Stimulated activated CD4-positive, alpha-beta T cell treated with anti-CD3 and anti-CD28 coated beads, Interleukin-2, amount 100 ng/mL, for 24 hours (primary cell): ENCODE results near the gene DPH1.
A peak's percentile ranks its signal among the peaks of the same experiment; 100 is the strongest.
"Not testable (repeated sequence)": the region's sequence is repeated elsewhere in the genome, so short reads cannot be mapped to it uniquely, and the experiment has no call there.

Experiments used
- DNase-seq, 2 donors: peaks; one replicate each; pipeline ENCODE4 v3.0.0-alpha.2; 2020

DPH1 gene

DNA sequence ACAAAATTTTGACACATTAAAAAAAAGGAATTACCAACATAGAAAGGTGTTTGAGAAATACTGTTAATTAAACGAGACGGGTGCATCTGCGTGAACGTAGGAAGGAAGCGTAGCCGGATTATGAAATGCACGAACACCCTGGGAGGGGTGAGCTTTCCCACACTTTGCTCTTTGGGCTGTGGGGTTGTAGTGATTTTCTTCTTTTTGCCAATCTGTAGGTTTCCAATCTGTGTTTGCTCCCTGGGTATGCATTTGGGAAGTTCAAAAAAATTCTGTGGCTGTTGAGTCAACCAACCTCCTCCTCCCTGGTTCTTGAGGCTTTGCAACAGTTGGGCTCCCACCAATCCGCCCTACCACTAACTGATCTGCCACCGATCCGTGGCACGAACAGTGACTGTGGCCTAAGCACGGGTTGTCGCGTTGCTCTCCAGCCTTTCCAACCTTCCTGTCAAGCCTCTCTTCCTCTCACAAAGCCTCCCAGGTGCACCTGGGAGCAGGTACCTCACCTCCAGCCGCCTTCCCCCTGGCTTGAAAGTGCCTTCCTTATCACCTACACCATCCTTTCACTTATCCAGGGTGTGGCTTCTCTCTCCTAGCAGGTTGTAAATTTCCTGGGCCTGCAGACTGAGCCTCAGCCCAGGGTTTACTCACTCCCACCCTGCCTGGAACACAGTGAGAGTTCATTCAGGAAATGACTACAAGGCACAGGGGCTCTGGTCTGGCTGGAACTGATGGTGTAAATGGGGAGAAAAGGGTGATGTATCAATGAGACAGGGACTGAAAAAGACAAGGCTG lies 21.4 kb upstream of the DPH1 start:
- DNase-seq = no peak

DNA sequence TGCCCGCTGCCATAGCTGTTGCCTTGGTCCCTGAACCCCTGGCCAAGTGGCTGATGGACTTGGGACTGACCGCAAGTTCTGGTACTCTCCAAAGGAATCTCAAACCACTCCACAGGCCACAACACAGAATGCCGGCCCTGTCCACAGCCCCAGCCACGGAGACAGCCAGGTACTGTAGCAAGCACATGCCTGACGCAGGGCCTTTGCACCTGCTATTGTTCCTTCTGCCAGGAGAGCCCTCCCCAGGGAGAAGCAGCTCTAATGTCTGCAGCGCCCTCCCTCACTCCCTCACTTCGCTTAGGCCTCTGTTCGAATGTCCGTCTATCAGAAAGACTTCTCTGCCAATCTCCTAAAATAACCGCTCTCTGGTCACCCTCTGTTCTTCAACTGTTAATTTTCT lies 20.2 kb upstream of the DPH1 start:
- DNase-seq = no peak

DNA sequence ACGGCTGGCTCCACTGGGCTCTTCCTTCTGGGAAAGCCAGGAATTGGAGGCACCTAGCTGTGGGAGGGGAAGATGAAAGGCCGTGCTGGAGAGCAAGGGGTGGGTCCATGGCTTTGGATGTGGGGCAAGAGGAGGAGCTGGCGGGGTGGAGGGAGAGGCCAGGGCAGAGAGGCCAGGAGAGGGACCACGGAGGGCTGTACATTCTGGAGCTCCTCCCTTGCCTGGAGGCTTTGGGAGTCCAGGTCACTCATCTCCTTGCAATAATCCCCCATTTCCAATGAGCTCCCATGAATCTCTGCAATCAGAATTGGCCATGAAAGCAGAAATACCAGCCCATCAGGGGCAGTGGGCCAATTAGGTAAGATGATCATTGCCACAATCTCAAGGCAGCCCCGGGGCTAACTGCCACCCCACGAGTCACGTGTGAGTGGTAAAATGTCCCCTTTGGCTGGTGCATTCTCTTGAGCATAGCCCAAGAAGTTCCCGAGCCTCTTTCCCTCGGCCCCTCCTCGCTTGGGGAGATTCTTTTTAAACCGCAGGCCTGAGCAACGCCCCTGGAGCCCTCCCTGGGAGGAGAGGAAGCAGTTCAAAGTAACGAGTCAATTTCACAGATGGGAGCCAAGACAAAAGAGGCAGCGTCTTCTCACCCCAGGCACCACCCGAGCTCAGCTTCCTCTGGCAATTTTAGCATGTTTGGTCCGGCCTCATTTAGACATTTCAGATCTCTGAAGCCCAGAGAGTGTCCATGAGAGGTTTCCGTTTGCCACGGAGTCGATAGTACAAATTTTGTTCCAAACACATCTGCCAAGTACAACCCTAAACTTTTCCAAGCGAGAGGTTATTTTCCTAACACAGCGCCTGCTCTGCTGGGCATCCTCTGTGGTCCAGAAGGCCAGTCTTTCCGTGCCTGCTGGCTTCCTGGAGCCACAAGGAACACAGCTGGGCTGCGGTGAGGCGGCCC lies 18.3 kb upstream of the DPH1 start:
- no peak for DNase-seq

DNA sequence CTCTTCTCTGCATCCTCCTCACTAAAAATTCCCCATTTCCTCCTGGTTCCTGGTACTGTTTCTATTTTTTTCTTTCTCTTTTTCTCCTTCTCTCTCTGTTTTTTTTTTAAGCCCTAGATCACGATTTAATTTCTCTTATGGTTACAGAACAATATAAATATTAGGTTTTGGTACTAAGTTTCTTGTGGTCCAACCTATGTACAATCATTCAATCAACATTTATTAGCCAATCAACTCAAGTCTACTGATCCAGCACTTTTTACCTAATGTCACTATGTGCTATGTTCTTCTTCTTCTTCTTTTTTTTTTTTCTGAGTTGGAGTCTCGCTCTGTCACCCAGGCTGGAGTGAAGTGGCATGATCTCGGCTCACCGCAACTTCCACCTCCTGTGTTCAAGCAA lies 17.5 kb upstream of the DPH1 start:
- no peak for DNase-seq

DNA sequence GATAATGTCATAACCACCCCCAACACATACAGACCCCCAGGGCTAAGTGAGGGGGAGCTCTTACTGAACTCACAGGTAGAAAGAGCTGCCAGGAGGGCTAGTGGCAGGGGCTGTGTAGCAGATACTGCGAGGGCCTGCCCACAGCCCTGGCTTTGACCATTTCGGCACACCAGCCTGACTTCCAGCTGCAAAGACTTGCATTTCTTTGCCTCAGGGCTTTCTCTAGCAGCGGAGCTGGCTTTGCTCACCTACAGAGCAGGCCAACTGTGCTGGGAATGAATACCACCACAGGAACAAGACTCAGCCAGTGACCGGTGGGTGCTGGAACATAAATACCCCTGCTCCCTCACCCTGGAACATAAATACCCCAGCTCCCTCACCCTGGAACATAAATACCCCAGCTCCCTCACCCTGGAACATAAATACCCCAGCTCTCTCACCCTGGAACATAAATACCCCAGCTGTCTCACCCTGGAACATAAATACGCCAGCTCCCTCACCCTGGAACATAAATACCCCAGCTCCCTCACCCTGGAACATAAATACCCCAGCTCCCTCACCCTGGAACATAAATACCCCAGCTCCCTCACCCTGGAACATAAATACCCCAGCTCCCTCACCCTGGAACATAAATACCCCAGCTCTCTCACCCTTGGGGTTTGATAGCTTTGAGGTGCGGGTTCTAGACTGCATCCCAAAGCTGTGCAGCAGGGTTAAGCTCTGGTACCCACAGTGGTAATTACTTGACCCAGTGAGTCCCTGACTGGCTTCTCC lies 16.5 kb upstream of the DPH1 start:
- DNase-seq = not testable (repeated sequence)

DNA sequence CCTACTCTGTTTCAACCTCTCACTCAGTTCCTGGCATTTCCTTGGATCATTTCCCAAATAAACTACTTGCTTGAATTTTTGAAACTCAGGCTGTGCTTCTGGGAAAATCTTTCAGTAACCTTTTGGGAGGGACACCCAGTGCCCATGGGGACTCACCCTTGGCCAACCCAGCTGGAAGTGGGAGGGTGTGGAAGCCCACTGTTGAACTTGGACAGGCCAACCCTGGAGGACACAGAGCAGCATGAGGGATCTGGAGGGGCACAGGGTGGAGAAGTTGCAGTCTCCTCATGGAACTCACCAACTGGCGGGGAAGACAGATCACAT lies 16.0 kb upstream of the DPH1 start:
- DNase-seq = no peak

DNA sequence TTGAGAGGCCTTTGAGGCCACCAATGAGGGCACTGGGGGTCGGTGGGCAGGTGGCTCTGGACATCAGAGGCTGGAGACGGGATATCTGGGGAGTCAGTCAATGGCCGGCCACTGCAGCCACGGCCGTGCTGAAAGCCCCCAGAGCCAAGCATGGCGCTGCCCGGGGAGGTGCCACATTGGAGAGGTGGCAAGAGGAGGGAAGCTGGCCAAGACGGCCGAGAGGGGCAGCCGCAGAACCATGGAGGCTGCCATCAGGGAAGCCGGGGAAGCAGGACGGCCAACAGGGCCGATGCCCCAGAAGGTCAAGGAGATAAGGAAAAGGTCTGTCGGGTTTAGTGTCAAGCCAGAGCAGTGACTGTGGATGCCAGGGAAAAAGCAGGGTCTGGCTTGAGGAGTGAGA lies 14.6 kb upstream of the DPH1 start:
- no peak for DNase-seq

DNA sequence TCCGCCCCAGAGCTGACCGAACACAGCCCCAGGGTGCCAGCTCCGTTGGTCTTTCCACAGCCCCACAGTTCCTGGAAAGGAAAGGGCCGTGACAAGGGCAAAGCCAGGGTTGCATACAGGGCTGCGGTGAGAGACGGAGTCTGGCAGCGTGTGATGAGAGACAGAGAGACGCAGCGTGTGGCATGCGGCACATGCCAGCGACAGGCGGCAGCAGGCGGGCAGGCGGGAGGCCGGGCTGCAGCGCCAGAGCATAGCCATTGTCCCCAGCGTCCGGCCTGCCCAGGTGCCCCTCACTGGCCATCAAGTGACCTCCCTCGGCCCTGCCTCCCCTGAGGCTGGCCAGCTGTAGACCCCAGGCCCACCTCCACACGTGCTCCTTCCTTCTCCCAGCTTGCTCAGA lies 13.5 kb upstream of the DPH1 start:
- no peak for DNase-seq

DNA sequence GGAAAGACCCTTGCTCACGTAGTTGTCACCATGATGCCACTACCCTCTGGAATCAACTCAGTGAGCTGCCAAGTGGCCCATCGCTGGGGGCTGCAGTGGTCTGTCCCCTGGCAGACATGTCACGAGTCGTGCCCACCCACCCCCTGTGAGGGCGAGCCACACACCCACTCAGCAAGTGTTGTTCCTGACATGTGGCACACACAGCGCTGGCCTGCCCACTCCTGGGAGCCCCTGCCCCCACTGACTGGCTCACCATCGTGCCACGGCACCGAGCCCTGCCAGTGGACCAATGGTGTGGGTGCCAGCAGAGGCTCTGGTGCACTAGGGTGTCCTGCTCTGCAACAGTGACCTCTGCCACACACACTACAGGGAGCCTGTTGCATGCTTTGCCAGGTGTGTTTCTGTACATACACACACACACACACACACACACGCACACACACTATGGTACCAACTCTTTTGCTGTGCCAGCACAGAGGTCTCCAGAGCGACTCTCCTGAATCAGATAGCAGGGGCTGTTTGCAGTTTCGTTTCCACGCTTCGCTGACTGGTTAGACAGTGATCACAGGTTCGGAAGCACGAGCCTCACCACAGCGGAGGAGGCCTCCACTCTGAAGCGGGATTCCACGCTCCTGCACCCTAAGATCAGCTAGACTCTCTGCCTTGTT lies 12.5 kb upstream of the DPH1 start:
- DNase-seq = no peak

DNA sequence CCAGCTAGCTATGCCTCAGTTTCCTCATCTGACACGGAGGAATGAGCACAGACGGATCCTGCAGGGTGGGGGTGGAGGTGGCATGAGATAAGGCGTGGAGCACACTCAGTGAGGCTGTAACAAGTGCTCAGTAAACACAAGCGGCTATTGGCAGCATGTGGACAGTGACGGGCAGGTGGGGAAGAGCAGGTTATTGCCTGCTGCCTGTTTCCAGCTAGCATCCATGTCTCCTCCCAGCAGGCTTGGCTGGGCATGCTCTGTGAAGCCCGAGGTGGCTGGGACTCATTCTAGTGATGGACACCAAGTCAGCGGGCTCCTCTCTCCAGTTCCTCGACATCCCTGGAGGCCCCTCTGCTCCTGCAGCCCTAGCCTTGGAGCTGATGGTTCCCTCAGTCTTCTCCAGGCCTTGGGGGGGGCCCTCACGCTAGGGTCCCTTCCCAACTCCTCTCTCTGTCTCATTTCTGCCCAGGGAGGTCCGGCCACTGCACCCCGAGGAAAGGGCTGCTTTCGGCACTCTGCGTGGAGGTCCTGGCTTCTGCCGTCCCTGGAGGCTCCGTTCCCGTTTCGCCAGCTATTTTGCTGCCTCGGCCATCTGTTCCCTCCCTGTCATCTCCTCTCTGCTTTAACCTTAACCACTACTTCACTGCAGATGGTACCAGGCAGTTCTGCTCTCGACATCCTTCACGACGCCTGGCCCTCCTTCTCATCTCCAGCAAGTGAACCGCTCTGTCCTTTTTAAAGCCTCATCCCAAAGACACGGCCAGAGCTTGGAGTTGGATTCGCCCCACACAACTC lies 11.0 kb upstream of the DPH1 start:
- no peak for DNase-seq

DNA sequence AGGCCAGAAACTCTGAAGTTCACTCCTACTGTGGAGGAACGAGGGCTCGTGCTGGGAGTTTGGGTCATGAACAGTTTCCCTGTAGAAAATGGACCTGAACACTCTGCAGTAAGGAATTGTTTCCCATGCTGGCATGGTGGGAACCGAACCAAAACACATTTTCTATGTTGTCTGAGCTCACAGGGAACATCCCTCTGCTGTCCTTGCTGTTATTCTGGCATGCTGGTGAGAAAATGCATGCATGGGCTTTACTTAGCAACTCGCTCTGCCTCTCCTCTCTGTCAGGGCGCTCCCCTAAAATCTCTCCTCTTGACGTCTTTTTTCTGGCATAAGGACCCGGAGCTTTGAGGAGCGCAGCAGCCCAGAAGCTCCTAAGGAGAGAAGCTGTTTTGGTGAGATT lies 10.2 kb upstream of the DPH1 start:
- no peak for DNase-seq

DNA sequence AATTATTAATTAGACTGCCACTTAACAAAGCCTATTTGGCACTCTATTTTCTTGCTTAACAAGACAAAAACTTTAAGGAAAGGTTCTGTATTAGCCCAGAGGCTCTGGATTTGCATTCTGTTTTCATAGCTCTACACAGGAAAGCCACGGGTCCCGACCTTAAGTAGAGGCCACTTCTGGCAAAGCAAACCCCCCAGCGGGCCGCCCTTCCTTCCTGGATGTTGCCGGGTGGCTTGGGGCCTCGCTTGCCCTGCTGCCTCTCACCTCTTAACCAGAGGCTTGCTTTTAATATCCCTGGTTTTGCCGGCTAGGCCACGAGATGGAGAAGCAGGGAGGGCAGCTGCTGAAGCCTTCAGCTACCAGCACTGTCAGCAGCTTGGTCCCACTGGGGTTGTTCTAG lies 9.2 kb upstream of the DPH1 start:
- DNase-seq = no peak

DNA sequence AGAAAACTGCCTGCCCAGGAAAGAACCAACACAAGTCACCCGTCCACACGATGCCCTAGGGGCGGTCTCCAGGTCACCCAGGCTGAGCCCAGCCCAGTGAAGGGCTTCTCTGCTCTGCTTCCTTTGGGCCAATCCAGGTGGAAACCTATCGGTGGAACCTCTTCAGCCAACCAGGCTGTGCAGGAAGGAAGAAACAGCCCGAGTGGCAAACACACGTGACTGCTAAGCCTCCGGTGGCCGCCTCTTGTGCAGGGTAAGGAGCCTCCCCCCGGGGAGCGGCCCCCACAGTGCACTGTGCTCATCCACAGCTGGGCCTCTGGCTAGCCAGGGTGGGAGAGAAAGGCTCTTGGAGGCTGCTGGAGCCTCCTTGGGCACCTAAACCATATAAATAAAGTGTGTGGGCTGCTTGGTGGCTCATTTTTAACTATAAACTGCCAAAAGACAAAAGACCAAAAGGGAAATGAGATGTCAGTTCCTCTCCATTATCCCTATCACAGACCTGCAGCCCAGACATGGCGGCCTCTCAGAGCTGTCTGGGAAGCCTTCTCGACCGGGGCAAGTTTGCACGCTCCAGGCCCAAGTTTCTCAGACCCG lies 7.2 kb upstream of the DPH1 start:
- no peak for DNase-seq

DNA sequence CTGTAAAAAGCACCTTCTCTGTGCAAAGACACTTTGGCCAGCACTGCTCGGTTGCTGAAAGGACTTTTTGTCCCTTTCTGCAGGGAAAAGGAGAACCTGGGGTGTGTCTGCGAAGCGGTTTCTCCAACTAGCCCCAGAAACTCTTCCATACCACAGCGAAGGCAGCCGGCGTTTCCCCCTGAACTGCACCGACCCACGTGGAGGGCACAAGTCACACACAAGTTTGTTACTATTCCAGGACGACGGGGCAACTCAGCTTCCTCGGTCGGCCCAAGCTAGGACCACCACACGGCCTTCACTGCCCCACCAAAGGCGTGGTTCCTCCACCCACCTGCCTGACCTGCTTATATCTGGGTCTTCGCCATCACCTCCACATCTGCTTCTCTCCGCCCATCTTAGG lies 6.7 kb upstream of the DPH1 start:
- DNase-seq = no peak

DNA sequence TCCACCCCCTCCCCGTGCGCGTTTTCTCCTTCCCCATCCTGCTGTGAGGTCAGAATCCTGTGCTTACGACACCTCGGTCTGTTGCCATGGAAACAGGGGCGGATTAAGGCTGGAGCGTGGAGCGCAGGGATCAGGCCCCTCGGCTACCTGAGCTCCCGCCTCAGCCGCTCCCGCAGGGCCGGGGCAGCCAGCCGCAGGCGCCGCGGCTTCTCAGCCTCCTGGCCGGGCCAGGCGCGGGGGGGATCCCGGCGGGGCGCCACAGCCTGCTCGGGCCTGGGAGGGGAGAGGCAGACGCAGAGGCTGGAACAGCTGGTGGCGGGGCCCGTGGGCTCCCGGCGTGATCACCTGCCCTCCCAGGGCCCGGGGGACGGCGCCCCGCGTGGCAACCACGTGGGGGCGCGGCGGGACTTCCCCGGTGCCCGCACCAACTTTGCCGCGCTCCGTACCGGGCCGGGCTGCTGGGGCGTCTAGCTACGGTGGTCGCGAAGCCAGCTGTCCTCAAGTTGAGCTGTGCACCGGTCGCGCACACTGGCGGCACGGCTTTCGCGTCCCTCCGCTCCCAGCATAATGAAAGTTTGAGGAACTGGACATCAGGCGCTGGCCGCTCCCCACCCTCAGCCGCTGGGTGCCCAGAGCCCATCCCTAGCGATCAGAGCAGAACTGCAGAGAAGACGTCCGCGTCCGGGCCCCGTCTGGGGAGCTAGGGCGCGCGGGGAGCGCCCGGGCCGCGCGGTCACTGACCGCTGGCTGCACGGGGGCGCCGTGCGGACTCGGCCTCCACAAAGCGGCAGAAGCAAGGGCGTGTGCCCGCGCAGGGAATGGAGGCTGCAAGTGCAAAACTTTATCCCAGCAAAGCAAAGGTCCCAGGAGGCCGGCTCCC lies 6.0 kb upstream of the DPH1 start:
- peak in 1 of 2 donors; percentile 46 for DNase-seq

DNA sequence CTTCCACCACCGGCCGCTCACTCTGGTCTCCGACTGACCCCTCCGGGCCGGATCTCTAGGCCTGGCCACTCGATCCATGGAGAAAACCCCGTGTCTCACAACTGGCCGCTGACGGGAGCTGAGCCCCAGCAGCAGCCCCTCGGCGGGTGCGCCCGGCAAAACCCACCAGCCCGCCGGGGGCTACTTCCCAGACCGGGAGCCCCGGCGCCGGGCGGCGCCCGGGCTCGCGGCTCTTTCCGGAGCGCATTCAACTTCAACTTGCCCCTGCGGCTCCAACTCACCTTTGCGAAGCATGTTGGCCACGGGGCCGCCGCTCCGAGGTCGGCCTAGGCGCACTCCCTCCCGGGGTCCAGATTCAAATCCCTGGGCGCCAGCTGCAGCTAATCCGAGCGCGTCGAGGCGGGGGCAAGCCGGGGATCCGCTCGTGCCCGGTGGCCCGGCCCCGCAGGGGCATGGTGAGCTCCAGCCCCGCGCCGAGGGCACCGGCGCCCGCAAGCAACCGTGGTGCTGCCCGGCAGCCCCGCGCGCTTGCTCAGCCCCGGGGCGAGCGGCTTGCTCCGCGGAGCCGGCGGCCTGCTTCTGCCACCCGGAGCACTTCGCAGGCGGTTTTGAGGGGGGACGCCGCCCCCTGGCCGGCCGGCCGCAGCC lies 5.3 kb upstream of the DPH1 start:
- no peak for DNase-seq

DNA sequence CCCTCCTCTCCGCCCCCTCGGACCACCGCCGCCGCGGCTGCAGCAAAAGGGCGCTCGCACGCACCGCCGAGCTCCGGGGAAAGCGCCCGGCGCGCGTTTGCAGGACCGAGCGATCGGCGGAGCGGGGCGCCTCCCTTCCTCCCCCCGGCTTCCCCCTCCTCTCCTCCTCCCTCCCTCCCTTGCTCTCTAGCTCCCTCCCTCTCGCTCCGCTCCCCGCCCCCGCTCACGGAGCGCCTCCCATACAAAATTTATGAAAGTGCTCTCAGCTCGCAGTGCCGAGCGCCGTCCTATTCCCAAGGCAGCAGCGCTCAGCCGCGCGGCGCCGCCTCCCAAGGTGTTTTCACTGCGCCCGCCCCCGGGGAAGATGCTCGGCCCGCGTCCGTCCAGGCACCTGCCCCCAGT lies 4.7 kb upstream of the DPH1 start, which contains the start of gene RTN4RL1:
RTN4RL1 (minus strand) TSS at position 115 of the 402 bp plus-strand sequence. CDS start 469 bp downstream, outside the sequence.
- DNase-seq = peak; percentile 68 to 72

DNA sequence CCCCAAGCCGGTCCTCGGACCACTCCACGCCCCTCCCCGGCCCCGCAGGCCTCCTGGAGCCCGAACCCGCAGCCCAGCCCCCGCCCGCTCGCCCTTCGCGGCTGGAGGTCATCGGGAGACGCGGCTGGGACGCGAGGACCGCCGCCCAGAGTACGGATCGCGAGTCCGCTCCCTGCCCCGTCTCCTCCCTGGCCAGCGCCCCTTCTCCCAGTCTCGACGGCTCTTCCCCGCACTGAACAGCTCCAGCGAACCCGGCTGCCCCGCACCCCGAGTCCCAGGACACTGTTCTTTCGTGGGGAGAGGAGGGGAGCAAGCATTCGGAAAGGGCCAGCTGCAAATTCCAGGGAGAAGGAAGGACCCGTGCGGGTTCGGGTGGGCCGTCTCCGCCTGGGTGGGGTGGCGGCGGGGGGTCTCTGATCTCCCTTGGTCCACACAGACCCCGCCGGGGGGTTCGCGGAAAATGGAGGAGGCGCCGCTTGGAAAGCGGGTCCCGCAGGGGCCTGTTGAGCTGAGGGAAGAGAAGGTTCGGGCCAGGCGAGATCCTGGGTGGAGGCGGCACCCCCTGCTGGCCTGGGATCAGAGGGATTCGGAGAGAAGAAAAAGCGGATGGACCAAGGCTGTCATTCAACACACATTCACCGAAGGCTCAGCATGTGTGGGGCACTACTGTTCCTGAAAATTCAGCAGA lies 4.2 kb upstream of the DPH1 start:
- peak; percentile 44 to 52 for DNase-seq

DNA sequence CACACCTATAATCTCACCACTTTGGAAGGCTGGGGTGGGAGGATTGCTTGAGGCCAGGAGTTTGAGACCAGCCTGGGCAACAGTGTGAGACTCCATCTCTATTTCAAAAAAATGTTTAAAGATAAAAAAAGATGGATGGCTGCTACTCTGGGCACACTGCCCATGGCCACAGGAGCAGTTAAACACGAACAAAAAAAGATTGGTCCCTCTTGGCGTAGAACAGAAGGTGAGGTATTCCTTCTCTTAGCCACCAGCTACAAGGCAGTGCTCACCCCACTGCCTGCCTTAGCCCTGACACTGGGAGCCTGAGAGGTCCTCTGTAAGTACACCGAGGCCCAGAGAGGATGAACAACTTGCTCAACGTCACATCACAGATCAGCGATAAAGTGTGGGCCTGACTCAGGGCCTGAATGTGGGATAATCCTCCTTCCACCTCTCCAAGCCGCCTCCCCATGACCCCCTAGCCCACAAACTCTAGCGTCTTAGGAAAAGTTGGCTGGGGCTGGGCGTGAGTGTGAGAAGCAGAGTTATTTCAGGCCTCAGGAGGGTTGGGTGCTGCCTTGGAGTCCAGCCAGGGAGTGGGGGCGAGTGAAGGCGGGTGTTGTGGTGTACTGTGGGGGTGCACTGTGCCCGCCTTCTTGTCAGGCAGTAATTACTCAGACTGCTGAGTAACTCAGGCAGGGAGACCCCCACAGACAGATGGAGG lies 2.3 kb upstream of the DPH1 start:
- no peak for DNase-seq
